GM23248 (cell line): ENCODE measurements around the gene PCDHB3. TPM values are rescaled to one million over a fixed set of nuclear protein-coding genes. Genes with fewer than 3 reads are reported as not detected.
"Not testable (repeated sequence)": the region's sequence is repeated elsewhere in the genome, so short reads cannot be mapped to it uniquely, and the experiment has no call there.

ENCODE experiments used
- DNase-seq: peaks from one replicate; pipeline ENCODE4 v3.0.0-alpha.2; 2015
- H2AFZ ChIP-seq: fragments of 200-600 bp; sonication (generic); 2 replicates; pipeline ENCODE4 v1.6.1; 2016; ENCODE audit warnings: antibody characterized with exemption
- H3F3A ChIP-seq: fragments of 200-600 bp; sonication (generic); 2 replicates; pipeline ENCODE4 v1.6.1; 2016; ENCODE audit warnings: mild to moderate bottlenecking, antibody characterized with exemption, mixed run types; ENCODE audit not compliant: insufficient read depth
- H3K27ac ChIP-seq: fragments of 200-600 bp; sonication (generic); 2 replicates; pipeline ENCODE4 v1.5.1; 2016; ENCODE audit warnings: mild to moderate bottlenecking
- H3K27me3 ChIP-seq: fragments of 200-600 bp; sonication (generic); replicated peaks from 2 replicates; pipeline ENCODE4 v1.6.1; 2016; ENCODE audit warnings: mild to moderate bottlenecking; ENCODE audit not compliant: insufficient read depth
- H3K36me3 ChIP-seq: fragments of 200-600 bp; sonication (generic); 2 replicates; pipeline ENCODE4 v1.6.1; 2016; ENCODE audit warnings: low read depth, mild to moderate bottlenecking
- H3K4me1 ChIP-seq: fragments of 200-600 bp; sonication (generic); 2 replicates; pipeline ENCODE4 v1.6.1; 2016; ENCODE audit warnings: mild to moderate bottlenecking; ENCODE audit not compliant: insufficient read depth
- H3K4me2 ChIP-seq: fragments of 200-600 bp; sonication (generic); one replicate; pipeline ENCODE4 v1.6.1; 2016; ENCODE audit warnings: mild to moderate bottlenecking; ENCODE audit not compliant: unreplicated experiment
- H3K4me3 ChIP-seq: fragments of 200-600 bp; sonication (generic); 2 replicates; pipeline ENCODE4 v1.5.1; 2016; ENCODE audit warnings: mild to moderate bottlenecking
- H3K79me2 ChIP-seq: fragments of 200-600 bp; sonication (generic); 2 replicates; pipeline ENCODE4 v1.6.1; 2016; ENCODE audit warnings: mild to moderate bottlenecking; ENCODE audit not compliant: insufficient read depth
- H3K9ac ChIP-seq: fragments of 200-600 bp; sonication (generic); 2 replicates; pipeline ENCODE4 v1.6.1; 2016; ENCODE audit warnings: mild to moderate bottlenecking
- H3K9me2 ChIP-seq: fragments of 200-600 bp; sonication (generic); 2 replicates; pipeline ENCODE4 v1.6.1; 2016; ENCODE audit warnings: mixed run types, mild to moderate bottlenecking, moderate library complexity; ENCODE audit not compliant: insufficient read depth
- H3K9me3 ChIP-seq: fragments of 200-600 bp; sonication (generic); one replicate; pipeline ENCODE4 v1.6.1; 2017; ENCODE audit warnings: low read depth
- H4K20me1 ChIP-seq: fragments of 200-600 bp; sonication (generic); 2 replicates; pipeline ENCODE4 v1.6.0; 2016; ENCODE audit not compliant: insufficient read depth
- EZH2 ChIP-seq: fragments of 200-600 bp; sonication (generic); IDR thresholded peaks from 2 replicates; pipeline ENCODE4 v1.6.1; 2018; ENCODE audit warnings: antibody characterized with exemption, mild to moderate bottlenecking; ENCODE audit not compliant: insufficient read depth, poor library complexity, severe bottlenecking
- EZH2phosphoT487 ChIP-seq: fragments of 200-600 bp; sonication (generic); IDR thresholded peaks from 2 replicates; pipeline ENCODE4 v1.6.1; 2018; ENCODE audit warnings: antibody characterized with exemption, moderate library complexity, mild to moderate bottlenecking, low read depth; ENCODE audit not compliant: insufficient read depth
- whole genome bisulfite sequencing, 2 experiments: methylation state at CpG; one replicate each; pipeline ENCODE4 v1.1.6; 2015 to 2017; ENCODE audit warnings: low lambda C conversion rate in 2 of 2, low coverage in 1 of 2; ENCODE audit errors: missing lambda C conversion rate in 2 of 2; 5-methylcytosine and 5-hydroxymethylcytosine counted together
- in situ Hi-C: fragments of 300-500 bp; cut with MboI; formaldehyde crosslinking; loops from 2 replicates; pipeline ENCODE4 v1.15.0; 2020
- polyA plus RNA-seq: library from polyadenylated mRNA; unstranded; fragments of >200 nt; fragmentation: Nextera tagmentation; extraction: Ambion mirVana; gene quantifications from 2 replicates; pipeline ENCODE4 v1.2.1, GENCODE V29; 2016
- total RNA-seq: library from RNA; depleted of rRNA; stranded (reverse); fragments of >200 nt; shearing (Covaris generic); gene quantifications from 2 replicates; pipeline ENCODE4 v1.2.3, GENCODE V29; 2014

PCDHB3 gene
- total and polyA plus RNA-seq, 2 experiments from 2014 or later: 0.23 to 0.76 TPM

DNA sequence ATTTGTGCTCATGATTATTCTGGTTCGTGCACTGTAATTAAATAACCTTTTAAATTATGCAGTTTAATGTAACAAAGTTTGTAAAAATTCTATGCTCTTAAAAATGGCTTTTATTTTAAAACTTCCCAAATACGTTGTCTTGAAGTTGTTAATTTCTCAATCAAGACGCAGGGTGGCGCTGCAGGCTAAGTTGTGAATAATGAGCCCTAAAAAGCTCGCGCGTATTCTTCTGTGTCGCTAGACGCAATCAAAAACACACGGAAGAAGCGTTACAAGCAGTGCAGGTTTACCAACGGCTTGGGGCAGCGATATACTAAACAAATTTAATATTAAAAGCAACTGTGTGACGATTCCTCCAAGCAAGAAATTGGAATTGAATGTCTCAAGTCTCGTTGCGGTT, 21.3 kb downstream of the PCDHB3 start, which contains the start of gene PCDHB4:
PCDHB4 (plus strand) TSS at position 256 of the 400 bp plus-strand sequence. CDS start 181 bp downstream, outside the sequence.
- 7 to 8% methylated on average over 16 of the region's 16 CpGs for WGBS, 2 experiments
- in situ Hi-C loops: no loop called here
- peak within 1 kb of the TSS; percentile 64 for H3K4me3 ChIP-seq

GRCh38 chr5:141121985-141122384, 21.7 kb downstream of the PCDHB3 start:
- peak overlapping the region; percentile 85 for H2AFZ ChIP-seq
- DNase-seq: peak; percentile 27
- H3K27ac ChIP-seq: no peak overlapping the region
- no peak overlapping the region for H3K9ac ChIP-seq
- TF ChIP-seq EZH2 (no peak), EZH2phosphoT487 (no peak)
- H3K4me1 ChIP-seq: no peaks in the 10 kb centered on the region
- H3K36me3 ChIP-seq: no peaks in the 10 kb centered on the region
- H4K20me1 ChIP-seq: no peaks in the 10 kb centered on the region
- H3F3A ChIP-seq: no peaks in the 10 kb centered on the region
- no peaks in the 10 kb centered on the region for H3K27me3 ChIP-seq
- in situ Hi-C loops: no loop called here
- H3K4me3 ChIP-seq: peak overlapping the region; percentile 64
- no peaks in the 10 kb centered on the region for H3K9me2 ChIP-seq
- no peaks in the 10 kb centered on the region for H3K79me2 ChIP-seq
- H3K4me2 ChIP-seq: peak overlapping the region; percentile 71
- WGBS, 2 experiments: 5 to 9% methylated on average over 12 of the region's 12 CpGs
- H3K9me3 ChIP-seq: no peaks in the 10 kb centered on the region

More for the DNA sequence above, 21.3 kb downstream of the PCDHB3 start, which contains the start of gene PCDHB4:
- H3K9me3 ChIP-seq: no peaks in the 10 kb centered on the region
- H3K79me2 ChIP-seq: no peaks in the 10 kb centered on the region
- no peaks in the 10 kb centered on the region for H4K20me1 ChIP-seq
- no peaks in the 10 kb centered on the region for H3K4me1 ChIP-seq
- H3F3A ChIP-seq: no peaks in the 10 kb centered on the region
- peak within 1 kb of the TSS; percentile 85 for H2AFZ ChIP-seq
- H3K27me3 ChIP-seq: no peaks in the 10 kb centered on the region
- TF ChIP-seq EZH2: no peak
- TF ChIP-seq EZH2phosphoT487: no peak
- DNase-seq: peak; percentile 71
- H3K4me2 ChIP-seq: peak within 1 kb of the TSS; percentile 71
- H3K27ac ChIP-seq: no peak within 1 kb of the TSS
- H3K9ac ChIP-seq: no peak within 1 kb of the TSS
- H3K9me2 ChIP-seq: no peaks in the 10 kb centered on the region
- no peaks in the 10 kb centered on the region for H3K36me3 ChIP-seq

GRCh38 chr5:141123396-141124135, 23.3 kb downstream of the PCDHB3 start:
- H3K9ac ChIP-seq, H3K9me2 ChIP-seq, H3K27ac ChIP-seq, H3K9me3 ChIP-seq, in situ Hi-C loops, H2AFZ ChIP-seq, H4K20me1 ChIP-seq, H3F3A ChIP-seq, H3K4me1 ChIP-seq, H3K36me3 ChIP-seq, DNase-seq, H3K4me2 ChIP-seq, H3K79me2 ChIP-seq, H3K4me3 ChIP-seq, H3K27me3 ChIP-seq: not testable (repeated sequence)
- 48% methylated on average over 50 to 51 of the region's 73 CpGs for WGBS, 2 experiments

GRCh38 chr5:141127305-141127704, 27.0 kb downstream of the PCDHB3 start:
- Histone ChIP-seq H3K27ac (no peak overlapping the region), H4K20me1 (no peaks in the 10 kb centered on the region), H3K9me2 (no peaks in the 10 kb centered on the region), H3K9me3 (no peaks in the 10 kb centered on the region), H3K36me3 (no peaks in the 10 kb centered on the region), H3K4me1 (no peaks in the 10 kb centered on the region), H3K4me2 (no peak overlapping the region), H3K4me3 (no peak overlapping the region), H3K79me2 (no peaks in the 10 kb centered on the region), H2AFZ (no peak overlapping the region), H3K9ac (no peak overlapping the region), H3F3A (no peaks in the 10 kb centered on the region), H3K27me3 (no peaks in the 10 kb centered on the region; the same call in 1 of the 2 replicates)
- WGBS, 2 experiments: 48 to 53% methylated on average over 1 of the region's 1 CpG
- DNase-seq: no peak
- in situ Hi-C loops: no loop called here
- TF ChIP-seq EZH2phosphoT487 (no peak), EZH2 (no peak)
